Measurements from ENCODE around the gene EPGN.
A peak's percentile ranks its signal among the peaks of the same experiment; 100 is the strongest.

Gene EPGN

DNA sequence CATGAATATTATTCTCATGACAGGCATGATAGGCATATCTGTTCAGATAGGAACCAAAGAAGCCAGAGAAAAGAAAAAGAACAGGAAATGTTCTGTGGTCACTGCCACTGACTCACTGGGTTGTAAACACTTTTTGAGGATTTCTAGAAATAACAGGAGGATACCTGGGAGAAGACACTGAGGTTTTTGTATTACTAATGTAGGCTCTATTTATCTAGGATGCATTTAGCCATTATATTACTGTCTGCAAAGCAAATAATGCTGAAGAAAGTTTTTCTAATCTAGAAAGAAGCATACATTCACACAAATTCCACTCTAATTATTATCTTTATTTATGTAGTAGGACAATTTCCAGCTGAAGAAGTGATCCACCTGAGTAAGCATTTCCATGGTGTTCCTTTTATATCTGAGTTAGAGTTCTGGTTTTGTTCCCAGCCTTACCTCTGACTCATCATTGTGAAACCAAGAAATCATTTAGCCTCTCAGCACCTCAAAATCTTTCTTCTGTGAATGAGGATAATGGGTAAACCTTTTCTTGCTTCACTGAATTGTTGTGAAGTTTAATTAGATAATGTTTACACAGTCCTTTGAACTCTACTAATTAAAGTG lies 40.2 kb upstream of the EPGN start:
- no peak for TF ChIP-seq CTCF (IDR thresholded peaks at IDR 0.05; ENCODE audit: control insufficient read depth, insufficient read depth, low read depth, low read length, missing control alignments)
- DNase-seq (ENCODE audit: low read depth): no peak
- H3K4me3 ChIP-seq (ENCODE audit: control insufficient read depth, low read depth, low read length): no peak overlapping the region

DNA sequence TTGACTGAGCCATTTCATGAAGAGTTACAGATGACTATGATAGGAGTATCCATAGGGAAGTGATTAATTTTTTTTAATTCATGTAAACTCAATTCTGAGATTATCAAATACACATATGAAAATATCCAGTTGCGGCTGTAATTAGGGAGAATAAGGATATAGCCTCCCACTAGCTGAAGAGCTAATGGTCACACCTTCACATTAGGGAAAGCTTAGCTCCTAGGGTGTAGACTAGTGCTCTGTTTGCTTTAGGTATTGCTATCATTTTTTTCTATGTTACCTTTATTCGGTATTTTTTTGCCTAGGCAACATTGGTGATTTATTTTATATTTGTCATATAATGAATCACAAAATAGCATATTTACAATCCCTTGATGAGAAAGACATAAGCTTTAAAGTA lies 39.6 kb upstream of the EPGN start:
- no peak overlapping the region for H3K4me3 ChIP-seq (ENCODE audit: control insufficient read depth, low read depth, low read length)
- no peak for TF ChIP-seq CTCF (IDR thresholded peaks at IDR 0.05; ENCODE audit: control insufficient read depth, insufficient read depth, low read depth, low read length, missing control alignments)
- no peak for DNase-seq (ENCODE audit: low read depth)

DNA sequence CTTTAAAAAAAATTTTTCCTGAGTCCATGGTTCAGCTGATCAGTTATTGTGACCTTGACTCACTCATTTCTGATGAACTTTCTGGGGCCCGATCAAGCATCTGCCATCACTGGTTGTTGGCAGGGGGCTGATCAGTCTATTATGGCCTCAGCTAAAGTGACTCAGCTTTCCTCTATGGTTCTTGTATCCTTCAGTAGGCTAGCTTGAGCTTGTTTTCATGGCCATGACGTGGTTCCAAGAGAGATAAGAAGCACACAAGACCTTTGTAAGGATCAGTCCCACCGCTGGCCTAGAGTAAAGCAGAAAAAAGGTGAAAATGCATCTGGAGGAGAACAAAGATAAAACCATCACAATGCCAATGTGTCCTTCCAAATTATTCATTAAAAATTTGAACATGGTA lies 29.8 kb upstream of the EPGN start:
- no peak for TF ChIP-seq CTCF (IDR thresholded peaks at IDR 0.05; ENCODE audit: control insufficient read depth, insufficient read depth, low read depth, low read length, missing control alignments)
- no peak for DNase-seq (ENCODE audit: low read depth)
- no peak overlapping the region for H3K4me3 ChIP-seq (ENCODE audit: control insufficient read depth, low read depth, low read length)

DNA sequence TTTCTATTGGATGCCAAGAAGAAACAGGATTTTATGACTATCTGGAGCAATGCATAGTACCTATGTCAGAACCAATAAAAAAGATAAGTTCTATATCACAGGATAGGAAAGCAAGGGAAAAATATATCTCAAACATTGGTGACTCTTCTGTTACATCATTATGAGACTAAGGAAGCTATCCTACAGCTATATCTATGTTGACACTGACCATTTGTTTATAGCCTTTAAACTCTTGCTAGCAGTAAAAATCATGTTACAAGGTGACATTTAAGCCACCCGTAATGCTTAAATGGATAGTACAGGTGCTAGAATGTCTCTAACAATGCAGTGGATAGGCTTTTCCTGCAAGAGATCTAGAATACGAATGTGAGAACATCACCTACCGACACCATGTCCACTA lies 28.6 kb upstream of the EPGN start:
- no peak for TF ChIP-seq CTCF (IDR thresholded peaks at IDR 0.05; ENCODE audit: control insufficient read depth, insufficient read depth, low read depth, low read length, missing control alignments)
- no peak overlapping the region for H3K4me3 ChIP-seq (ENCODE audit: control insufficient read depth, low read depth, low read length)
- no peak for DNase-seq (ENCODE audit: low read depth)

GRCh38 chr4:74282926-74283325 lies 25.3 kb upstream of the EPGN start:
- H3K4me3 ChIP-seq (ENCODE audit: control insufficient read depth, low read depth, low read length): no peak overlapping the region
- TF ChIP-seq CTCF (IDR thresholded peaks at IDR 0.05; ENCODE audit: control insufficient read depth, insufficient read depth, low read depth, low read length, missing control alignments): no peak
- DNase-seq (ENCODE audit: low read depth): no peak

DNA sequence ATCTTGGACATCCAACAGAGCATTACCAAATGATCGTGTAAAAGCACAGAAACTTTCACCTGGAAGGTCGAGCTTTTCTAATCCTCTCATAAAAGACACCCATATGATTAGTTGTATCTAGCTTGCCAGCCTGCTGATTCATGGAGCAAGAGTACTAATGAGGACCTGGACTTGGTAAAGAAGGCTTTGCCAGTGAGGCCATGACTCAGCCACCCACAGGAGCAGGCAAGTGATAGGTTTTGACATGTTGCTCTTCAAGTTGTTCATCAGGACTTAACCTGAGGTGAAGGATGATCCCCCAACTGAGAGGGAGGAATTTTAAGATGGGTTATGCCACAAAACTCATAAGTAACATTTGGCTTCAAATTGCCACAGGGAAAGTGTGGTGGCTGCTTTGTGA lies 24.7 kb upstream of the EPGN start:
- H3K4me3 ChIP-seq (ENCODE audit: control insufficient read depth, low read depth, low read length): no peak overlapping the region
- peak; percentile 52 for DNase-seq (ENCODE audit: low read depth)
- TF ChIP-seq CTCF (IDR thresholded peaks at IDR 0.05; ENCODE audit: control insufficient read depth, insufficient read depth, low read depth, low read length, missing control alignments): no peak

- DNase-seq (ENCODE audit: low read depth): peak; percentile 35
- no peak overlapping the region for H3K4me3 ChIP-seq (ENCODE audit: control insufficient read depth, low read depth, low read length)
- no peak for TF ChIP-seq CTCF (IDR thresholded peaks at IDR 0.05; ENCODE audit: control insufficient read depth, insufficient read depth, low read depth, low read length, missing control alignments)
These were observed 24.2 kb upstream of the EPGN start for GRCh38 chr4:74284053-74284452.
